BLaER1 (cell line): ENCODE results near the gene PPIG.
"Not testable (repeated sequence)": the region's sequence is repeated elsewhere in the genome, so short reads cannot be mapped to it uniquely, and the experiment has no call there.

Experiments used
- H3K27ac ChIP-seq: shearing (Covaris generic); formaldehyde crosslinking; 2 replicates; pipeline ENCODE4 v1.8.1; 2022
- H3K27me3 ChIP-seq: shearing (Covaris generic); formaldehyde crosslinking; 2 replicates; pipeline ENCODE4 v1.8.1; 2022
- H3K36me3 ChIP-seq: shearing (Covaris generic); formaldehyde crosslinking; 2 replicates; pipeline ENCODE4 v1.8.1; 2022
- H3K4me1 ChIP-seq: shearing (Covaris generic); formaldehyde crosslinking; 2 replicates; pipeline ENCODE4 v1.8.1; 2022
- H3K4me2 ChIP-seq: shearing (Covaris generic); formaldehyde crosslinking; 2 replicates; pipeline ENCODE4 v1.8.1; 2022
- H3K4me3 ChIP-seq: shearing (Covaris generic); formaldehyde crosslinking; 2 replicates; pipeline ENCODE4 v1.8.1; 2022
- H3K9ac ChIP-seq: shearing (Covaris generic); formaldehyde crosslinking; 2 replicates; pipeline ENCODE4 v1.8.1; 2022
- H3K9me3 ChIP-seq: shearing (Covaris generic); formaldehyde crosslinking; 2 replicates; pipeline ENCODE4 v1.8.1; 2022
- H4K20me1 ChIP-seq: shearing (Covaris generic); formaldehyde crosslinking; 2 replicates; pipeline ENCODE4 v1.8.1; 2022
- Cebpa-rat ChIP-seq: shearing (Covaris generic); IDR thresholded peaks from 2 replicates; pipeline ENCODE4 v1.8.1; 2022

The PPIG gene

DNA sequence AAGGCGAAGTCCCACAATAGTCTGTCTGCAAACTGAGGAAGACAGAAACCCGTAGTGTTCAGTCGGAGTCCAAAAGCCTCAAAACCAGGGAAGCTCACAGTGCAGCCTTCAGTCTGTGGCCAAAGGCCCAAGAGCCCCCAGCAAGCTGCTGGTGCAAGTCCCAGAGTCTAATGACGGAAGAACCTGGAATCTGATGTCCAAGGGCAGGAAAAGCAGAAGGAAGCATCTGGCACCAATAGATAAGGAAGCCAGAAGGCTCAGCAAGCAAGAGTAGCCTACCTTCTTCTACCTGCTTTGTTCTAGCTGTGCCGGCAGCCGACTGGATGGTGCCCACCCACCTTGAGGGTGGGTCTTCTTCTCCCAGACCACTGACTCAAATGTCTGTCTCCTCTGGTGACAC lies 88.3 kb downstream of the PPIG start:
- H3K4me2 ChIP-seq = no peak overlapping the region

GRCh38 chr2:169673106-169673505 lies 89.0 kb downstream of the PPIG start:
- H3K27ac ChIP-seq = no peak overlapping the region
- no peaks in the 10 kb centered on the region for H3K36me3 ChIP-seq
- no peaks in the 10 kb centered on the region for H3K27me3 ChIP-seq
- no peak overlapping the region for H3K4me3 ChIP-seq
- no peaks in the 10 kb centered on the region for H3K9me3 ChIP-seq
- no peak for TF ChIP-seq Cebpa-rat
- no peak overlapping the region for H3K4me2 ChIP-seq
- H3K9ac ChIP-seq = no peak overlapping the region
- H4K20me1 ChIP-seq = no peaks in the 10 kb centered on the region
- H3K4me1 ChIP-seq = no peaks in the 10 kb centered on the region

More for the DNA sequence above, 88.3 kb downstream of the PPIG start:
- no peak overlapping the region for H3K4me3 ChIP-seq
- no peaks in the 10 kb centered on the region for H4K20me1 ChIP-seq
- H3K4me1 ChIP-seq = no peaks in the 10 kb centered on the region
- H3K36me3 ChIP-seq = no peaks in the 10 kb centered on the region
- no peak overlapping the region for H3K27ac ChIP-seq
- H3K27me3 ChIP-seq = no peaks in the 10 kb centered on the region
- H3K9ac ChIP-seq = no peak overlapping the region
- no peaks in the 10 kb centered on the region for H3K9me3 ChIP-seq
- no peak for TF ChIP-seq Cebpa-rat

DNA sequence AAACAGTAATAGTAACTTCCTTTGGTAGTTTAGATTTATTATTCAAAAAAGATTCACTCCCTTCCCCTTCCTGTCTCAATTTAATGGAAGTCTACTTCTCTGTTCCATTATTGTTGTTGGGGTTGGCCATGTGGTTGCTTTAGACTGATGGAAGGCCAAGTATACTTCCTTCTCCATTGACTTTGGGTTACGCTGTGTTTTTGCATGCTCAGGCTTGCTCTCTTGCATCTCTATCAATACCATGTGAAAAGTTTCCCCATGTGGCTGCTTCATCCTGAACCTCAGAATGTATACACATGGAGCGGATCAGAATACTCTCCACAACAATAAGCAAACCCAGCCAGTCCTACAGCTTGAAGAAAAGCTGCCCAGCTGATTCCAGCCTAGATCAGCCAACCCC lies 89.8 kb downstream of the PPIG start:
- Histone ChIP-seq H3K36me3 (no peaks in the 10 kb centered on the region), H3K4me2 (no peak overlapping the region), H3K4me1 (no peaks in the 10 kb centered on the region), H3K27me3 (no peaks in the 10 kb centered on the region), H4K20me1 (no peaks in the 10 kb centered on the region), H3K4me3 (no peak overlapping the region), H3K27ac (no peak overlapping the region), H3K9ac (no peak overlapping the region), H3K9me3 (no peaks in the 10 kb centered on the region)
- no peak for TF ChIP-seq Cebpa-rat

DNA sequence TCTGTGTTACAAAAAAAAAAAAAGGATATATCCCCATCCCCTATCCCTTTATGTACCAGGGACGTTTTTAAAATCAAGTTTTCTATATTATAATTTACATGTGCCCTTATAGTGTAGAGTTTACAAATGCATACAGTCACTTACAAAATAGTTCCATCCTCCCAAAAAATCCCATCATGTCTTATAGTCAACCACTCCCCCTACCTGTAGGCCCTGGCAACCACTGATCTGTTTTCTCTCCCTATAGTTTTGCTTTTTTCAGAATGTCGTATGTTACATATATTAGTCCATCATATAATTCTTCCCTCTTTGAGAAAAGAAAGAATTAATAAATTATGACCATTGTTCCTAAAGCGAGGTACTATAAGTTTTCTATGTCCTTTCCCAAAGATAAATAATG lies 92.2 kb downstream of the PPIG start:
- no peak overlapping the region for H3K9ac ChIP-seq
- no peak overlapping the region for H3K4me2 ChIP-seq
- H3K27ac ChIP-seq = no peak overlapping the region
- no peak for TF ChIP-seq Cebpa-rat
- H3K36me3 ChIP-seq = no peaks in the 10 kb centered on the region
- no peaks in the 10 kb centered on the region for H3K27me3 ChIP-seq
- no peaks in the 10 kb centered on the region for H4K20me1 ChIP-seq
- no peaks in the 10 kb centered on the region for H3K4me1 ChIP-seq
- H3K4me3 ChIP-seq = no peak overlapping the region
- H3K9me3 ChIP-seq = no peaks in the 10 kb centered on the region

DNA sequence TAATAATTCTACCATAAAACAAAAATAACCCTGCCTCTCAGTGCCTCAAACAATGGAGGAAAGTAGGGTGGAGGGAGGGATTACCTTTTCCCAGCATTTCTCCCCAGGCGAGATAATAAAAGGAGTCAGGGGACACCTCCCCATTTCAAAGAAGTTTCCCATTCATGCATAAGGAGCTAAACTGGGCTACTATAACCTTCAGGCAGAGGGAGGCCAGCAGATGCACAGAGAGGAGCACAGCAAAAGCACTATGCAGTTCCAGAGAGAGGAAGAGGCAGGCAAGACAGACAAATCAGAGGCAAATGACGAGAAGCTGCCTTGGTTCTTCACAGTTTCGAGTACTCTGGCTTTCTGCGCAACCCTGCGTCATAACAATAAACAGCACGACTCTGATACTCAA lies 92.7 kb downstream of the PPIG start:
- Histone ChIP-seq H3K9ac (no peak overlapping the region), H3K27ac (no peak overlapping the region), H3K36me3 (no peaks in the 10 kb centered on the region), H3K9me3 (no peaks in the 10 kb centered on the region), H3K4me1 (no peaks in the 10 kb centered on the region), H3K4me3 (no peak overlapping the region), H3K4me2 (no peak overlapping the region), H4K20me1 (no peaks in the 10 kb centered on the region), H3K27me3 (no peaks in the 10 kb centered on the region)
- no peak for TF ChIP-seq Cebpa-rat

GRCh38 chr2:169683054-169683424 lies 98.9 kb downstream of the PPIG start:
- Histone ChIP-seq H3K4me2 (no peak overlapping the region), H3K9me3 (peaks cover 8% of the 10 kb centered on the region), H3K27me3 (no peaks in the 10 kb centered on the region), H3K27ac (no peak overlapping the region), H3K36me3 (no peaks in the 10 kb centered on the region), H4K20me1 (no peaks in the 10 kb centered on the region), H3K4me3 (no peak overlapping the region), H3K4me1 (no peaks in the 10 kb centered on the region), H3K9ac (no peak overlapping the region)
- TF ChIP-seq Cebpa-rat = no peak

- TF ChIP-seq Cebpa-rat = no peak
- no peak overlapping the region for H3K4me2 ChIP-seq
- H3K9ac ChIP-seq = no peak overlapping the region
- no peaks in the 10 kb centered on the region for H3K27me3 ChIP-seq
- H3K36me3 ChIP-seq = no peaks in the 10 kb centered on the region
- no peak overlapping the region for H3K27ac ChIP-seq
- H3K4me1 ChIP-seq = no peaks in the 10 kb centered on the region
- no peaks in the 10 kb centered on the region for H4K20me1 ChIP-seq
- peaks cover 13% of the 10 kb centered on the region for H3K9me3 ChIP-seq
- no peak overlapping the region for H3K4me3 ChIP-seq
Measured at GRCh38 chr2:169683425-169684134, 99.4 kb downstream of the PPIG start.

DNA sequence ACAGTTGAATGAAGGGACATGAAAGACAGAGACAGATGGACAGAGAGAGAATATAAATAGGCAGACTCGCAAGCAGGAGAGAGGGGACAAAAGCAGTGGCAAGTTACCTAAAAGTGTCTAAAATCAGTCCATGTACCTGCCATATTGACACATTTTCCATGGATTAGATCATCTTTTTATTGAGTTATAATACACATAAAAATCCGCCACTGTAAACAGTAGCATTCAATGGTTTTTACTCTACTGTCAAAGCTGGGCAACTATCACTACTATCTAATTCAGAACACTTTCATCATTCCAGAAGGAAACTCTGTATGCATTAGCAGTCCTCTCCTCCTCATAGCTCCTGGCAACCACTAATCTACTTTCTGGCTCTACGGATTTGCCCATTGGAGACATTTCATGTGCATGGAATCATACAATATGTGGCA lies 100.0 kb downstream of the PPIG start:
- no peak for TF ChIP-seq Cebpa-rat
- H3K9ac ChIP-seq = no peak overlapping the region
- H3K4me2 ChIP-seq = no peak overlapping the region
- H4K20me1 ChIP-seq = no peaks in the 10 kb centered on the region
- H3K27ac ChIP-seq = no peak overlapping the region
- no peaks in the 10 kb centered on the region for H3K27me3 ChIP-seq
- no peaks in the 10 kb centered on the region for H3K4me1 ChIP-seq
- no peaks in the 10 kb centered on the region for H3K36me3 ChIP-seq
- H3K4me3 ChIP-seq = no peak overlapping the region
- H3K9me3 ChIP-seq = peaks cover 18% of the 10 kb centered on the region

DNA sequence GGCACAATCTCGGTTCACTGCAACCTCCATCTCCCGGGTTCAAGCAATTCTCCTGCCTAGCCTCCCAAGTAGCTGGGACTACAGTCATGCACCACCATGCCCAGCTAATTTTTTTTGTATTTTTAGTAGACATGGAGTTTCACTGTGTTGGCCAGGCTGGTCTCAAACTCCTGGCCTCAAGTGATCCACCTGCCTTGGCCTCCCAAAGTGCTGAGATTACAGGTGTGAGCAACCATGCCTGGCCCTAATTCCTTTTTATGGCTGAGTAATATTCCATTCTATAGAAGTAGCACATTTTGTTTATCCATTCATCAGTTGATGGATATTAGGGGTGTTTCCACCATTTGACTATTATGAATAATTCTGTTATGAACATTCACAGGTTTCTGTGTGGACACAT lies 100.6 kb downstream of the PPIG start:
- not testable (repeated sequence) for H3K27ac ChIP-seq, H4K20me1 ChIP-seq, H3K27me3 ChIP-seq, H3K9ac ChIP-seq, H3K4me3 ChIP-seq, H3K36me3 ChIP-seq, H3K4me1 ChIP-seq, H3K4me2 ChIP-seq
- H3K9me3 ChIP-seq = peaks cover 18% of the 10 kb centered on the region

DNA sequence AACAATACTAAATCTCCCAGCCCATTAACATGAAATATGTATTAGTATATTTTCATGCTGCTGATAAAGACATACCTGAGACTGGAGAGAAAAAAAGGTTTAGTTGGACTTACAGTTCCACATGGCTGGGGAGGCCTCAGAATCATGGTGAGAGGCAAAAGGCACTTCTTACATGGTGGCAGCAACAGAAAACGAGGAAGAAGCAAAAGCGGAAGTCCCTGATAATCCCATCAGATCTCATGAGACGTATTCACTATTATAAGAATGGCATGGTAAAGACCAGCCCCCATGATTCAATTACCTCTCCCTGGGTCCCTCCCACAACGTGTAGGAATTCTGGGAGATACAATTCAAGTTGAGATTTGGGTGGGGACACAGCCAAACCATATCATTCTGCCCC lies 102.7 kb downstream of the PPIG start:
- not testable (repeated sequence) for H3K36me3 ChIP-seq, H3K4me1 ChIP-seq, H3K4me3 ChIP-seq, H3K4me2 ChIP-seq, H3K27me3 ChIP-seq, H3K9ac ChIP-seq, H3K27ac ChIP-seq, H4K20me1 ChIP-seq
- peaks cover 31% of the 10 kb centered on the region for H3K9me3 ChIP-seq

- not testable (repeated sequence) for H3K36me3 ChIP-seq, H3K9ac ChIP-seq, H3K4me3 ChIP-seq, H3K27me3 ChIP-seq, H4K20me1 ChIP-seq, H3K4me1 ChIP-seq, H3K4me2 ChIP-seq, H3K27ac ChIP-seq
- H3K9me3 ChIP-seq = peaks cover 31% of the 10 kb centered on the region
Measured at GRCh38 chr2:169687943-169688342, 103.8 kb downstream of the PPIG start.
